GM23338 (cell line): ENCODE results near the gene PDS5A. TPM values are rescaled to one million over a fixed set of nuclear protein-coding genes. Genes with fewer than 3 reads are reported as not detected.

Experiments used
- ATAC-seq: fragments of 200-7000 bp; cut with Tn5 transposase; 3 replicates; pipeline ENCODE4 v1.9.1; 2020
- DNase-seq: peaks from one replicate; pipeline ENCODE4 v3.0.0-alpha.2; 2015; ENCODE audit warnings: low spot score
- H2AFZ ChIP-seq: fragments of 200-600 bp; sonication (generic); 2 replicates; pipeline ENCODE4 v1.8.0; 2016; ENCODE audit warnings: antibody characterized with exemption, mild to moderate bottlenecking, moderate library complexity
- H3F3A ChIP-seq: fragments of 200-600 bp; sonication (generic); replicated peaks from 2 replicates; pipeline ENCODE4 v1.8.0; 2017; ENCODE audit warnings: antibody characterized with exemption, mixed run types, low read depth
- H3K27ac ChIP-seq: fragments of 200-600 bp; sonication (generic); 2 replicates; pipeline ENCODE4 v1.6.1; 2016; ENCODE audit warnings: low read depth
- H3K27me3 ChIP-seq: fragments of 200-600 bp; sonication (generic); 2 replicates; pipeline ENCODE4 v1.8.0; 2016; ENCODE audit warnings: mild to moderate bottlenecking, mixed run types, moderate library complexity; ENCODE audit not compliant: insufficient read depth
- H3K36me3 ChIP-seq: fragments of 200-600 bp; sonication (generic); 2 replicates; pipeline ENCODE4 v1.8.0; 2016; ENCODE audit warnings: mild to moderate bottlenecking; ENCODE audit not compliant: insufficient read depth
- H3K4me1 ChIP-seq: fragments of 200-600 bp; sonication (generic); 2 replicates; pipeline ENCODE4 v1.8.0; 2016; ENCODE audit warnings: mild to moderate bottlenecking, moderate library complexity; ENCODE audit not compliant: insufficient read depth
- H3K4me2 ChIP-seq: fragments of 200-600 bp; sonication (generic); 2 replicates; pipeline ENCODE4 v1.7.1; 2017; ENCODE audit warnings: mixed run types
- H3K4me3 ChIP-seq: fragments of 200-600 bp; sonication (generic); 2 replicates; pipeline ENCODE4 v1.6.1; 2016; ENCODE audit warnings: mixed run types
- H3K79me2 ChIP-seq: fragments of 200-600 bp; sonication (generic); replicated peaks from 2 replicates; pipeline ENCODE4 v1.8.0; 2017; ENCODE audit warnings: mild to moderate bottlenecking; ENCODE audit not compliant: insufficient read depth
- H3K9me2 ChIP-seq: fragments of 200-600 bp; sonication (generic); 2 replicates; pipeline ENCODE4 v1.8.0; 2017; ENCODE audit not compliant: insufficient read depth
- H4K20me1 ChIP-seq: fragments of 200-600 bp; sonication (generic); replicated peaks from 2 replicates; pipeline ENCODE4 v1.8.0; 2017; ENCODE audit warnings: mild to moderate bottlenecking; ENCODE audit not compliant: insufficient read depth
- H3K27ac Mint-ChIP-seq: 2 replicates; pipeline ENCODE4 v1.8.0; 2020; ENCODE audit warnings: inconsistent platforms, mild to moderate bottlenecking, moderate library complexity, mixed read lengths
- H3K27me3 Mint-ChIP-seq: 3 replicates; pipeline ENCODE4 v1.8.0; 2022; ENCODE audit warnings: low read depth, mild to moderate bottlenecking, moderate library complexity, mixed read lengths, inconsistent platforms; ENCODE audit not compliant: insufficient read depth, poor library complexity
- H3K36me3 Mint-ChIP-seq: 3 replicates; pipeline ENCODE4 v1.8.0; 2021; ENCODE audit warnings: low read depth, mild to moderate bottlenecking, inconsistent platforms, moderate library complexity, mixed read lengths
- H3K4me1 Mint-ChIP-seq: 3 replicates; pipeline ENCODE4 v1.8.0; 2020; ENCODE audit warnings: mild to moderate bottlenecking, inconsistent platforms, mixed read lengths
- H3K4me3 Mint-ChIP-seq: 3 replicates; pipeline ENCODE4 v1.8.0; 2021; ENCODE audit warnings: moderate library complexity, mild to moderate bottlenecking, inconsistent platforms, mixed read lengths
- H3K9me3 Mint-ChIP-seq: 3 replicates; pipeline ENCODE4 v1.8.0; 2020; ENCODE audit warnings: moderate library complexity, mild to moderate bottlenecking, inconsistent platforms, mixed read lengths
- EZH2 ChIP-seq: fragments of 200-600 bp; sonication (generic); IDR thresholded peaks from one replicate; pipeline ENCODE4 v1.8.0; 2017; ENCODE audit warnings: antibody characterized with exemption, mild to moderate bottlenecking, low read depth; ENCODE audit not compliant: unreplicated experiment
- NANOG ChIP-seq: IDR thresholded peaks from 2 replicates; pipeline ENCODE4 v1.6.1; 2016; ENCODE audit warnings: antibody characterized with exemption, borderline replicate concordance
- ZNF114 ChIP-seq: fragments of 250-450 bp; sonication (Bioruptor Pico); IDR thresholded peaks from 2 replicates; pipeline ENCODE4 v1.5.0; 2020; ENCODE audit warnings: mild to moderate bottlenecking, moderate library complexity
- ZNF462 ChIP-seq: fragments of 250-450 bp; sonication (Bioruptor Pico); IDR thresholded peaks from 2 replicates; pipeline ENCODE4 v1.5.0; 2020; ENCODE audit warnings: mild to moderate bottlenecking, moderate library complexity
- polyA plus RNA-seq: library from polyadenylated mRNA; unstranded; fragments of >200 nt; fragmentation: Nextera tagmentation; extraction: Ambion mirVana; gene quantifications from 2 replicates; pipeline ENCODE4 v1.2.1, GENCODE V29; 2016
- total RNA-seq: library from RNA; depleted of rRNA; stranded (reverse); fragments of >200 nt; shearing (Covaris generic); gene quantifications from 2 replicates; pipeline ENCODE4 v1.2.3, GENCODE V29; 2014

Gene PDS5A
- total and polyA plus RNA-seq, 2 experiments from 2014 or later: 22.1 to 91.9 TPM

- TF ChIP-seq ZNF462 (CRISPR knock-in tag): no peak
Measured at GRCh38 chr4:39892988-39893692, 84.6 kb downstream of the PDS5A start (continued).

GRCh38 chr4:39889226-39889625, 88.5 kb downstream of the PDS5A start:
- Histone ChIP-seq H4K20me1 (no peaks in the 10 kb centered on the region), H2AFZ (no peak overlapping the region), H3K27me3 (no peaks in the 10 kb centered on the region), H3K4me2 (peak overlapping the region; percentile 9), H3K36me3 (no peaks in the 10 kb centered on the region; the same call in 1 of the 2 replicates), H3K9me2 (no peaks in the 10 kb centered on the region; the same call in 1 of the 2 replicates), H3K27ac (peak overlapping the region; percentile 85), H3K79me2 (no peaks in the 10 kb centered on the region; the same call in 1 of the 2 replicates), H3F3A (no peaks in the 10 kb centered on the region), H3K4me3 (peak overlapping the region; percentile 11), H3K4me1 (peaks cover 19% of the 10 kb centered on the region)
- DNase-seq (peak; percentile 56), ATAC-seq (peak; percentile 87)
- H3K27ac Mint-ChIP-seq: peak overlapping the region; percentile 94
- H3K9me3 Mint-ChIP-seq: no peaks in the 10 kb centered on the region
- peaks cover 22% of the 10 kb centered on the region for H3K4me1 Mint-ChIP-seq
- H3K36me3 Mint-ChIP-seq: peaks cover 54% of the 10 kb centered on the region
- peak overlapping the region; percentile 51 for H3K4me3 Mint-ChIP-seq
- TF ChIP-seq ZNF114 (CRISPR knock-in tag) (no peak), EZH2 (no peak), NANOG (peak; percentile 76)
- peaks cover 3% of the 10 kb centered on the region for H3K27me3 Mint-ChIP-seq
